Retinal pigment epithelial cell (primary cell): ENCODE data around the gene PDZD2.
"Not testable (repeated sequence)": the region's sequence is repeated elsewhere in the genome, so short reads cannot be mapped to it uniquely, and the experiment has no call there.

Source experiments
- DNase-seq: peaks from one replicate; pipeline ENCODE4 v3.0.0-alpha.2; 2010; ENCODE audit warnings: low read depth
- H3K4me3 ChIP-seq: 2 replicates; pipeline ENCODE4 v1.5.1; 2011; ENCODE audit warnings: mild to moderate bottlenecking, low read length, control low read depth, moderate library complexity
- CTCF ChIP-seq: conservative IDR thresholded peaks from 2 replicates; pipeline ENCODE4 v1.5.1; 2011; ENCODE audit warnings: low read depth, low read length, control low read depth, inconsistent platforms

The PDZD2 gene

GRCh38 chr5:31730139-31730538 is 91.2 kb downstream of the PDZD2 start:
- no peak for TF ChIP-seq CTCF
- DNase-seq: no peak
- no peak overlapping the region for H3K4me3 ChIP-seq

GRCh38 chr5:31731016-31731415 is 92.1 kb downstream of the PDZD2 start:
- DNase-seq: no peak
- no peak overlapping the region for H3K4me3 ChIP-seq
- TF ChIP-seq CTCF: no peak

DNA sequence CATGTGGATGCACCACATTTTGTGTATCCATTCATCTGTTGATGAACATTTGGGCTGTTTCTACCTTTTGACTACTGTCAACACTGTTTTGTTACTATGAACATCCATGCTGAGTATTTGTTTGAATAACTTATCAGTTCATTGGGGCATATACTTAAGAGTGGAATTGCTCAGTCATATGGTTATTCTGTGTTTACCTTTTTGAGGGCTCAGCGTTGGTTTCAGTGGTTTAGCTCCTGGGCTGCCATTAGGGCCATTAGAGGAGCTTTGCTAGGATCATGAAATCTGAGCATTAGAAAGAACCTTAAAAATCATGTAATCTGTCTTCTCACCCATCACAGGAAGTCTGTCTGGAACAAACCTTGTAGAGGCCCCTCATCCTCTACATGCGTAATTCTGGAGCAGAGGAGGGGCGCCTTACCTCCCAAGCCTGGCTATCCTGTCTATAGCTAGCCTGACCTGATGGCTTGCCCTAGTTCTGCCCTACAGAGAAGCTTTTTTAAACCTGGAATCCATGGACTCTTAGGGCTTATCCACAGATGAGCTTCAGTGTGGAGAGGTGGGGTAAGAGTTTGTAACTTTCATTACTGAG is 92.9 kb downstream of the PDZD2 start:
- no peak overlapping the region for H3K4me3 ChIP-seq
- DNase-seq: no peak
- no peak for TF ChIP-seq CTCF

GRCh38 chr5:31732821-31733220 is 93.9 kb downstream of the PDZD2 start:
- DNase-seq, H3K4me3 ChIP-seq: not testable (repeated sequence)

DNA sequence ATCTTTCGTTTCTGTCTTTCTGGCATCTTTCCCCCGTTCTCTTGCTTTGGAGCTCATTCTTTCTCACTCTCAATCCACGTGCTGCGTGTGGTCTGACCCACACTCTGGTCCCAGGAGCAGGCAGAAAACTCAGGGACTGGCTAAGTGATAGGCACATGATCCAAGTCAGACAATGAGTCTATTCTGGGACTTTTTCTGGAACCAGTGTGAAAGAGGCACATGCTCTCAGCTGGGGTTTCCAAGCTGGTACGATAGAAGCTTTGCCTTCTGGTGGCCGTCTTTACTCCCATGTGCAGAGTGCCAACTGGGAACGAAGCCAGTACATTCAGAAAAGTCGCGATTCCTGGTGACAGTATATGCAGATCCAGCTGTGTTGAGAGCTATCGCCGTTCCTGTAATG is 94.4 kb downstream of the PDZD2 start:
- TF ChIP-seq CTCF: no peak
- no peak overlapping the region for H3K4me3 ChIP-seq
- DNase-seq: peak; percentile 19

DNA sequence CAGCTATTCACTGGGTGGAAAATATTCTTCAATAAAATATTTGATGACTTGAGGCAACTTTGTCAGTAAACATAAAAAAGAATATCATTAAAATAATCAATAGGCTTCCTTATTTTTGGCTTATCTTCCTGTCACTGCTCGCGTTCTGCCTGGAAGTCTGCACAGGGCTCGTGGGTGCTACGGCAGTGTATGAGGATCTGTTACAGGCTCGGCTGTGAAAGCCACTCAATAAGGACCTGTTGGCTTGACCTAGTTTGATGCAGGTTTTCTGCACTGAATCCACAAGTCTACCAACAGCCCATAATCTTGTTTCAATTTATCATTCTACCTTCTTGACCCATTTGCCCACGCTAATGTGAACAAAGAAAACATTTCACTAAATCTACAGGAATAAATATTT is 97.2 kb downstream of the PDZD2 start:
- no peak for DNase-seq
- no peak overlapping the region for H3K4me3 ChIP-seq
- no peak for TF ChIP-seq CTCF

GRCh38 chr5:31738199-31738598 is 99.3 kb downstream of the PDZD2 start:
- no peak for DNase-seq
- no peak for TF ChIP-seq CTCF
- H3K4me3 ChIP-seq: no peak overlapping the region

DNA sequence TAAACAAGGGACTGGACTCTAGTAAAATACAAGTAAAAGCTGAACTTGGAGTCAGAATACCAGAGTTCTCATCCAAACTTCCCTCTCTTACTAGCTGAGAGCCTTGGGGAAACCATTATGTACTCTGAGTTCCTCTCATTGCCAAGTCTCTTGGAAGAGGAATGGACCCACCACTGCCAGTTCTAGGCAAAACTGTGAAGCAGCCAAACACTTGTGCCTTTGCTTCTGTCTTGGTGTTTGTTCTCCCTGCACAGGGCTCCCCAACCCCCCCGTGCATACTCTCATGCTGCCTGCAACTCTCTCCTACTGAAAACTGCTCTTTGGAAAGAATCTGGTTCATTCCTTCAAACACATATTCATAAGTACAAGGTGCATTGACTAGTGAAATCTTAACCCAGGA is 102.6 kb downstream of the PDZD2 start:
- no peak for DNase-seq
- TF ChIP-seq CTCF: no peak
- no peak overlapping the region for H3K4me3 ChIP-seq
